HEK293T (cell line): ENCODE data around the gene RAD9B.
"Not testable (repeated sequence)": the region's sequence is repeated elsewhere in the genome, so short reads cannot be mapped to it uniquely, and the experiment has no call there.

Experiments used
- CTCF ChIA-PET: fragments of 350-600 bp; formaldehyde crosslinking; extraction: SDS; loops from one replicate; lab custom pipeline; 2021; ENCODE audit warnings: antibody characterized with exemption, inconsistent platforms; lab: Yijun Ruan, JAX
- POLR2A ChIA-PET: fragments of 350-600 bp; formaldehyde crosslinking; extraction: SDS; loops from one replicate; lab custom pipeline; 2020; ENCODE audit warnings: antibody characterized with exemption, inconsistent platforms; lab: Yijun Ruan, JAX
- DNase-seq: peaks from one replicate; pipeline ENCODE4 v3.0.0; 2012; ENCODE audit warnings: mixed read lengths; ENCODE audit errors: extremely low spot score
- ARNT ChIP-seq: fragments of 450-650 bp; IDR thresholded peaks from 2 replicates; pipeline ENCODE4 v1.6.1; 2017; ENCODE audit warnings: mild to moderate bottlenecking
- BHLHE40 ChIP-seq: fragments of 450-650 bp; IDR thresholded peaks from 2 replicates; pipeline ENCODE4 v1.6.1; 2016; ENCODE audit warnings: mild to moderate bottlenecking, moderate library complexity, borderline replicate concordance
- CTBP1 ChIP-seq: fragments of 450-650 bp; IDR thresholded peaks from 2 replicates; pipeline ENCODE4 v1.6.1; 2016; ENCODE audit warnings: borderline replicate concordance
- ELF4 ChIP-seq: fragments of 450-650 bp; IDR thresholded peaks from 2 replicates; pipeline ENCODE4 v1.6.1; 2017; ENCODE audit warnings: antibody characterized with exemption
- FOXA1 ChIP-seq: fragments of 450-650 bp; IDR thresholded peaks from 2 replicates; pipeline ENCODE4 v1.6.1; 2016; ENCODE audit warnings: mild to moderate bottlenecking
- FOXK2 ChIP-seq: fragments of 450-650 bp; IDR thresholded peaks from 2 replicates; pipeline ENCODE4 v1.6.1; 2016; ENCODE audit warnings: mild to moderate bottlenecking
- FOXM1 ChIP-seq: fragments of 450-650 bp; IDR thresholded peaks from 2 replicates; pipeline ENCODE4 v1.6.1; 2017; ENCODE audit warnings: mild to moderate bottlenecking, borderline replicate concordance
- HDGF ChIP-seq: fragments of 450-650 bp; IDR thresholded peaks from 2 replicates; pipeline ENCODE4 v1.6.1; 2017; ENCODE audit warnings: antibody characterized with exemption, borderline replicate concordance
- L3MBTL2 ChIP-seq: fragments of 450-650 bp; conservative IDR thresholded peaks from 2 replicates; pipeline ENCODE4 v1.6.1; 2016; ENCODE audit warnings: mild to moderate bottlenecking
- LEF1 ChIP-seq: fragments of 450-650 bp; IDR thresholded peaks from 2 replicates; pipeline ENCODE4 v1.6.1; 2017; ENCODE audit warnings: mild to moderate bottlenecking, borderline replicate concordance
- NFRKB ChIP-seq: fragments of 450-650 bp; IDR thresholded peaks from 2 replicates; pipeline ENCODE4 v1.6.1; 2016; ENCODE audit warnings: mild to moderate bottlenecking, moderate library complexity
- SP1 ChIP-seq: fragments of 450-650 bp; IDR thresholded peaks from 2 replicates; pipeline ENCODE4 v1.6.1; 2017
- SUZ12 ChIP-seq: fragments of 450-650 bp; IDR thresholded peaks from 2 replicates; pipeline ENCODE4 v1.6.1; 2016; ENCODE audit warnings: mild to moderate bottlenecking
- TARDBP ChIP-seq: fragments of 450-650 bp; IDR thresholded peaks from 2 replicates; pipeline ENCODE4 v1.6.1; 2016
- ZNF384 ChIP-seq: fragments of 450-650 bp; IDR thresholded peaks from 2 replicates; pipeline ENCODE4 v1.6.1; 2016
- TF ChIP-seq, protein P1 (sequence below): fragments of 450-650 bp; IDR thresholded peaks from 2 replicates; pipeline ENCODE4 v1.6.1; 2016

Gene RAD9B

DNA sequence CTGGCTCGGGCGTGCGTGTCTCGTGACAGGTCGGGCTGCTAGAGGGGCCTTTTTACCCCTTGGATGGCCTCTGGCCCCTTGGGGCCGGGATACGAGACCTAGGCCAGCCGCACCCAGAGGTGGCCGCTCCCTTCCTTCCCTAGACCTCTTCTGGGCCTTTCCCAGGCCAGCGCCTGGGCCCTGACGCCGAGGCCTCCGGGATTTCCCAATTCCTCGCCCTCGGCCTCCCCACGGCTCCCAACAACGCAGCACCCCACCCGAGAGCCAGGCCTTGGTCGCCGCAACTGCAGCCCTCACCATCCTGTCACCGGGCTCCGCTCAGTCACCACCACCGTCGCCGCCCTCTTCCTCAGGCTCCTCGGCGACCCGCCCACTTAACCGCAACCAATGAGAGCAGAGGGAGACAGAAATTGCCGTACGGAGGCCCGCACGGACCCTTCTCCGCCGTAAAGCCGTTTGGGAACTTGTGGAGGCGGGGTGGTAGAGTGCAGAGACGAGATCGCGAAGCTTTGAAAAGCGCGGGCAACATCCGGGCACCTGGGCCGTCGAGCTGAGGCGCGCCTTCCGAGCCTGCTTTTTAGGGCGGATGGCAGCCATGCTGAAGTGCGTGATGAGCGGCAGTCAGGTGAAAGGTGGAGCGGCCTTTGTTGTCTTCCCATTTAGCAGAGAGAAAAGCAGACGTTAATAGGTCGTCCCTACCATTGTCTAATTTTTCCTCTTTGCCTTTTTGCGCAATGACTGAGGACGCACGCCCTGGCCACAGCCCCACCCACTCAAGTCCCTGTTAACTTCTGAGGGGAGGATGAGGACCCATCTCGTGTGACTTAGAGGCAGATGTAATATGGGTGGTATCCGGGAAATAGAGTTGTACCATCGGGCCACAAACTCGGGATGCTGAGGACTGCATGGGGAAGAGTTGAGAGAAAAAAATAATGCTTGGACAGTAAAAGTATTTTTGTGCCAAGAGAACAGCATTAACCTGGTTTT, at the start of gene RAD9B, which contains the start of gene VPS29:
TSS of gene RAD9B (plus strand) at position 580 of the 987 bp plus-strand sequence. CDS start at position 587, 7 bp downstream.
TSS of gene VPS29 (minus strand) at position 360 of the 987 bp plus-strand sequence. CDS start at position 300, 60 bp downstream.
- TF ChIP-seq FOXK2 (no peak), BHLHE40 (no peak), L3MBTL2 (peak; percentile 100), ELF4 (peak; percentile 41; the same call in 1 of the 2 replicates), SUZ12 (no peak), NFRKB (no peak), FOXM1 (0 out of 2 replicates have a peak, but pooled peaks have one; percentile 23), ARNT (no peak), LEF1 (no peak), ZNF384 (no peak)
- TF ChIP-seq, protein P1, sequence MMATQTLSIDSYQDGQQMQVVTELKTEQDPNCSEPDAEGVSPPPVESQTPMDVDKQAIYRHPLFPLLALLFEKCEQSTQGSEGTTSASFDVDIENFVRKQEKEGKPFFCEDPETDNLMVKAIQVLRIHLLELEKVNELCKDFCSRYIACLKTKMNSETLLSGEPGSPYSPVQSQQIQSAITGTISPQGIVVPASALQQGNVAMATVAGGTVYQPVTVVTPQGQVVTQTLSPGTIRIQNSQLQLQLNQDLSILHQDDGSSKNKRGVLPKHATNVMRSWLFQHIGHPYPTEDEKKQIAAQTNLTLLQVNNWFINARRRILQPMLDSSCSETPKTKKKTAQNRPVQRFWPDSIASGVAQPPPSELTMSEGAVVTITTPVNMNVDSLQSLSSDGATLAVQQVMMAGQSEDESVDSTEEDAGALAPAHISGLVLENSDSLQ: peak; percentile 16; the same call in 1 of the 2 replicates
- DNase-seq: peak; percentile 91
- POLR2A ChIA-PET: interaction anchor here (1.0 to 3.1 kb wide), 4 partner anchors 11 to 93 kb away, joined by 3 to 28 read pairs (median 4); partner anchors contain the start of genes FAM216A and GPN3
- CTCF ChIA-PET: no interaction called here

DNA sequence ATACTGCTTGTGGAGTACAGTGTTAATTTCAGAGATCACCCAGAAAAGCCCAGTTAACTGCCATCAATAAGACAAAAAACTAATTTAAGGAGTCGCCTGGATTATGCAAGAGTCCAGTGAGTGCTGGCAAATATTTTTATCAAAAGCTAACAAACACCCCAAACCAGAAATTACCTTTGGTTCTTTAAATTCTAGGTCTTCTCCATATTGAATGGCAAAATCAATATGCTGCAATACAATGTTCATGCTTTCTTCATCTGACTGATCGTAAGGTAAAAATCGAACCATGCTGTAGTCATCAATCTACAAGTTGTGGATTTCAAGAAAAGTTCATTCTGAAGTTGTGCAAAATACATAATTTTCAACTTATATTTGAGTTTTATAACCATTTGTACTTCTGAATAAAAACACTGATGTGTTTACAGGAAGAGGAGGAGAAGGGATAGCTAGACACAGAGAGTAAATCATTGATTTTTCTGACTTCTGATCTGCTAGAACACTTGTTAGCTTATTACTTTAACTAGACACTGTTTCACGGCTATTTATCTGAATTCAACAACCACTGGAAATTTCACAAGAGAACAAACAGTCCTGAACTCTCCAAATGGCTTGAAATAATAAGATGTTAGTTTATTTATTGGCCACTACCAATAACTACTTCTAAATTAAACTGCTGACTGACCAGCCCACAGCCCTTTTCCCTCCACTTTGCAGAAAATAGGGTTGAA, 48.4 kb upstream of the RAD9B start:
- TF ChIP-seq FOXK2: no peak
- no peak for TF ChIP-seq CTBP1
- TF ChIP-seq ELF4: no peak
- TF ChIP-seq SP1: no peak
- TF ChIP-seq ZNF384: no peak
- TF ChIP-seq L3MBTL2: no peak
- ChIA-PET POLR2A (interaction anchor here (1.9 kb wide), 1 partner anchor 15 kb away, joined by 12 read pairs; the partner anchor contains the start of genes FAM216A and GPN3), CTCF (interaction anchor here (1.0 kb wide), 1 partner anchor 22 kb away, joined by 3 read pairs; no protein-coding TSS in a partner anchor)
- no peak for DNase-seq

DNA sequence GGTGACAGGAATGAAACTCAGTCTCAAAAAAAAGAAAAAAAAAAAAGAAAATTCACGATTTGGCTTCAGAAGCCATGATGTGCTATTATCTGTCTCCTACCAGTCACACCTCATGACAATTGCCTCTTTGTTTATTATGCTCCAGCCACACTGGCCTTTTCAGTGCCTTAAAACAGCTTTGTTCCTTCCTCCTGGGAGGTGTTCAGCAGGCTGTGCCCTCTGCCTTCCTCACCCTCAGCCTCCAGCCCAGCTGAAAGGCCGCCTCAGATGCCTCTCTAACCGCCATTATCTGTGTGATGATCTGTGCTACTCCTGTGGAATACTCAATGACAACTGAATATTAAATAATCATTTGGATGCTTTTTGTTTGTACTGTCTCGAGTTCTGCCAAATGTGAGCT, 43.4 kb upstream of the RAD9B start:
- CTCF ChIA-PET: interaction anchor here (0.6 kb wide), 1 partner anchor 27 kb away, joined by 5 read pairs; no protein-coding TSS in a partner anchor

DNA sequence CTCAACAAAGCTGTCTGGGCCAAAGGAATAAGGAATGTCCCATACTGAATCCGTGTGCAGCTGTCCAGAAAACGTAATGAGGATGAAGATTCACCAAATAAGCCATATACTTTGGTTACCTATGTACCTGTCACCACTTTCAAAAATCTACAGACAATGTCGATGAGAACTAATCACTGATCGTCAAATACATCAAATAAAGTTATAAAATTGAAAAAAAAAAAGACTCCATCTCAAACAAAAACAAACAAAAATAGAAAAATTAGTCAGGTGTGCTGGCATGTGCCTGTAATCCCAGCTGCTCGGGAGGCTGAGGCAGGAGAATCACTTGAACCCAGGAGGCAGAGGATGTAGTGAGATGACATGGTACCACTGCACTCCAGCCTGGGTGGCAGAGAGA, 40.9 kb upstream of the RAD9B start:
- POLR2A ChIA-PET: interaction anchor here (1.3 kb wide), 1 partner anchor 11 kb away, joined by 5 read pairs; the partner anchor contains the start of gene ARPC3
- DNase-seq, CTCF ChIA-PET: not testable (repeated sequence)
- TF ChIP-seq ZNF384: peak; percentile 64; the same call in 1 of the 2 replicates

More for the DNA sequence above, 43.4 kb upstream of the RAD9B start:
- TF ChIP-seq ARNT (no peak), HDGF (no peak), BHLHE40 (no peak), CTBP1 (no peak), FOXM1 (no peak), NFRKB (no peak), ZNF384 (no peak), LEF1 (no peak), ELF4 (no peak), SP1 (no peak), FOXA1 (no peak), SUZ12 (no peak), FOXK2 (no peak), L3MBTL2 (no peak), TARDBP (no peak)
- TF ChIP-seq, protein P1: no peak
- no peak for DNase-seq
- POLR2A ChIA-PET: interaction anchor here (1.2 to 3.0 kb wide), 2 partner anchors 8 to 10 kb away, joined by 8 to 12 read pairs; partner anchors contain the start of genes ARPC3, FAM216A and GPN3

DNA sequence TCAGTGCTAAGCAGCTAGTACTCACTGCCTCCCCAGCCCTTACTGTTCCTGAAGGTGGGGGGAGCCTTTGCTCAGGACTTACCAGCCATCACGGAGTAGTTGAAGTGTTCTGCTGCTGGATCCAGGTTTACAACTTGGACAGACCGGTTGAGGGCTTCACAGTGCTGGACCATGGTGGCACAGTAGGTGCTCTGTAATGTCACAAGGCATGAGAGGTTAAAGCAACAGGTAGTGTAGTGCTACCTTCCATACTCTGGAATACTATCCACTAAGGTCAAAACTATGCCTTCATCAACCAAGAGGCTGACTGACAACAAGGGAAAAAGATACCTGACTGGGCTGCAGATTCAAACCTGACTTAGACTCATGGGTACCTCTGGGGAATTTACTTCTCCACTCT, 37.1 kb upstream of the RAD9B start:
- TF ChIP-seq, protein P1: no peak
- TF ChIP-seq HDGF (no peak), L3MBTL2 (no peak), CTBP1 (no peak)
- ChIA-PET CTCF (no interaction called here), POLR2A (no interaction called here)
- DNase-seq: no peak

DNA sequence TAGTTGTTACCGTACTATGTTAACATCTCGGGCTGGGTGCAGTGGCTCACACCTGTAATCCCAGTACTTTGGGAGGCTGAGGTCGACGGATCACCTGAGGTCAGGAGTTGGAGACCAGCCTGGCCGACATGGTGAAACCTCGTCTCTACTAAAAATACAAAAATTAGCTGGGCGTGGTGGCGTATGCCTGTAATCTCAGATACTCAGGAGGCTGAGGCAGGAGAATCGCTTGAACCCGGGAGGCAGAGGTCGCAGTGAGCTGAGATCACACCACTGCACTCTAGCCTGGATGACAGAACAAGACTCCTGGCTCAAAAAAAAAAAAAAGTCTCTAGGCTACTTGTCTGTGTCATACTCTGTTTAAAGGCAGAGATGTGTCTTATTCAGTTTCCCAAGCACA, 36.4 kb upstream of the RAD9B start:
- POLR2A ChIA-PET: interaction anchor here (0.7 to 0.9 kb wide), 2 partner anchors 16 to 148 kb away, joined by 3 to 4 read pairs; partner anchors contain the start of genes ARPC3 and TCTN1
- DNase-seq: not testable (repeated sequence)
- CTCF ChIA-PET: interaction anchor here (1.6 kb wide), 1 partner anchor 16 kb away, joined by 7 read pairs; the partner anchor contains the start of gene ARPC3
